Common myeloid progenitor, CD34-positive (primary cell): ENCODE results near the gene ANGEL1.

ENCODE experiments used
- CTCF ChIA-PET: fragments of 350-600 bp; sonication (Branson Sonifier 250); formaldehyde crosslinking; loops from one replicate; lab custom pipeline; 2021; ENCODE audit warnings: antibody characterized with exemption; lab: Charles Lee
- POLR2A ChIA-PET: fragments of 350-600 bp; sonication (Branson Sonifier 250); formaldehyde crosslinking; loops from one replicate; lab custom pipeline; 2021; ENCODE audit warnings: antibody characterized with exemption; lab: Charles Lee
- DNase-seq, 3 donors: peaks; one replicate each; pipeline versions ENCODE4 v3.0.0 to v3.0.0-alpha.2; 2013
- H3K27ac ChIP-seq, 2 experiments: 1 replicate in 1 of 2; 2 replicates in 1 of 2; pipeline ENCODE4 v1.7.0; 2013; ENCODE audit warnings: inconsistent platforms in 2 of 2, low read length in 2 of 2, mild to moderate bottlenecking in 2 of 2, low read depth in 1 of 2, moderate library complexity in 1 of 2; ENCODE audit not compliant: severe bottlenecking in 2 of 2, insufficient read depth in 1 of 2, poor library complexity in 1 of 2
- H3K27me3 ChIP-seq, 5 experiments: replicated peaks in 2 of 5; 1 replicate in 3 of 5; 2 replicates in 2 of 5; pipeline versions ENCODE4 v1.6.1 to v1.7.0; 2013; ENCODE audit warnings: low read length in 4 of 5, mild to moderate bottlenecking in 2 of 5, moderate library complexity in 2 of 5, inconsistent platforms in 1 of 5; ENCODE audit not compliant: insufficient read depth in 5 of 5, control insufficient read depth in 4 of 5
- H3K36me3 ChIP-seq, 4 experiments: 1 replicate in 2 of 4; 2 replicates in 2 of 4; pipeline versions ENCODE4 v1.6.1 to v1.7.0; 2013; ENCODE audit warnings: low read length in 3 of 4, control low read depth in 1 of 4, mild to moderate bottlenecking in 1 of 4; ENCODE audit not compliant: control insufficient read depth in 4 of 4, insufficient read depth in 4 of 4
- H3K4me1 ChIP-seq, 4 experiments: 1 replicate in 3 of 4; 2 replicates in 1 of 4; pipeline versions ENCODE4 v1.6.1 to v1.7.1; 2013; ENCODE audit warnings: low read length in 3 of 4, mild to moderate bottlenecking in 3 of 4, control low read depth in 1 of 4, inconsistent platforms in 1 of 4, moderate library complexity in 1 of 4; ENCODE audit not compliant: control insufficient read depth in 4 of 4, insufficient read depth in 4 of 4; ENCODE audit errors: control extremely low read depth in 1 of 4
- H3K4me3 ChIP-seq, 7 experiments: 1 replicate in 4 of 7; 2 replicates in 3 of 7; pipeline versions ENCODE4 v1.5.1 to v1.7.0; 2013; ENCODE audit warnings: mild to moderate bottlenecking in 7 of 7, low read length in 6 of 7, moderate library complexity in 6 of 7, inconsistent platforms in 2 of 7, low read depth in 2 of 7, control low read depth in 1 of 7; ENCODE audit not compliant: insufficient read depth in 4 of 7, control insufficient read depth in 1 of 7; ENCODE audit errors: extremely low read depth in 1 of 7
- H3K9me3 ChIP-seq, 5 experiments: 1 replicate in 4 of 5; 2 replicates in 1 of 5; pipeline versions ENCODE4 v1.6.1 to v1.7.1; 2013; ENCODE audit warnings: low read length in 4 of 5, mild to moderate bottlenecking in 2 of 5, inconsistent platforms in 1 of 5, low read depth in 1 of 5, moderate library complexity in 1 of 5; ENCODE audit not compliant: control insufficient read depth in 4 of 5, insufficient read depth in 2 of 5; ENCODE audit errors: control extremely low read depth in 1 of 5
- WGBS: methylation state at CpG from one replicate; pipeline ENCODE4 v1.1.5; 2013; ENCODE audit not compliant: insufficient coverage; 5-methylcytosine and 5-hydroxymethylcytosine counted together

ANGEL1 gene

GRCh38 chr14:76776428-76777251 lies 36.0 kb downstream of the ANGEL1 start:
- H3K27ac ChIP-seq = no peak overlapping the region
- no peaks in the 10 kb centered on the region for H3K9me3 ChIP-seq
- H3K36me3 ChIP-seq = peaks cover 2 to 10% (median 6%) of the 10 kb centered on the region in 4 experiments
- peak; percentile 30 to 56 (median 48) for DNase-seq
- WGBS = 100% methylated on average over 3 of the region's 10 CpGs
- H3K4me3 ChIP-seq = no peak overlapping the region
- H3K4me1 ChIP-seq = peaks cover 4 to 55% (median 43%) of the 10 kb centered on the region in 4 experiments
- H3K27me3 ChIP-seq = no peaks in the 10 kb centered on the region
- ChIA-PET POLR2A (interaction anchor here (1.4 kb wide), 2 partner anchors 8 kb away, joined by 5 to 8 read pairs; no protein-coding TSS in a partner anchor), CTCF (interaction anchor here (0.7 to 16.5 kb wide), 6 partner anchors 8 to 83 kb away, joined by 3 to 520 read pairs (median 12); no protein-coding TSS in a partner anchor)

- no peak for DNase-seq
- Histone ChIP-seq H3K4me1 (peaks cover 4 to 57% (median 45%) of the 10 kb centered on the region in 4 experiments), H3K27me3 (no peaks in the 10 kb centered on the region), H3K36me3 (peaks cover 0 to 5% (median 3%) of the 10 kb centered on the region in 4 experiments), H3K9me3 (no peaks in the 10 kb centered on the region), H3K27ac (no peak overlapping the region), H3K4me3 (no peak overlapping the region)
- CTCF ChIA-PET = interaction anchor here (1.4 to 16.5 kb wide), 4 partner anchors 8 to 61 kb away, joined by 4 to 520 read pairs (median 22); no protein-coding TSS in a partner anchor
- POLR2A ChIA-PET = interaction anchor here (0.8 to 1.4 kb wide), 3 partner anchors 7 to 14 kb away, joined by 3 to 8 read pairs (median 5); partner anchors contain the start of gene VASH1
- WGBS = 98% methylated on average over 52 of the region's 54 CpGs
Measured at GRCh38 chr14:76775695-76776427, 36.8 kb downstream of the ANGEL1 start.

- no peak for DNase-seq
- Histone ChIP-seq H3K4me1 (peaks cover 4 to 64% (median 50%) of the 10 kb centered on the region in 4 experiments), H3K27me3 (no peaks in the 10 kb centered on the region), H3K27ac (no peak overlapping the region), H3K36me3 (peaks cover 0 to 5% (median 3%) of the 10 kb centered on the region in 4 experiments), H3K4me3 (no peak overlapping the region), H3K9me3 (no peaks in the 10 kb centered on the region)
- POLR2A ChIA-PET = interaction anchor here (0.8 to 2.1 kb wide), 3 partner anchors 10 to 14 kb away, joined by 3 to 11 read pairs (median 5); partner anchors contain the start of gene VASH1
- CTCF ChIA-PET = interaction anchor here (2.6 to 16.5 kb wide), 3 partner anchors 10 to 64 kb away, joined by 23 to 520 read pairs (median 125); no protein-coding TSS in a partner anchor
- 91% methylated on average over 21 of the region's 22 CpGs for WGBS
Measured at GRCh38 chr14:76774821-76775694, 37.6 kb downstream of the ANGEL1 start.

- ChIA-PET POLR2A (interaction anchor here (0.6 to 2.7 kb wide), 3 partner anchors 10 to 51 kb away, joined by 4 to 17 read pairs (median 11); partner anchors contain the start of gene VASH1), CTCF (interaction anchor here (1.1 to 11.4 kb wide), 5 partner anchors 10 to 63 kb away, joined by 3 to 200 read pairs (median 23); partner anchors contain the start of gene ANGEL1)
- WGBS = 97% methylated on average over 16 of the region's 18 CpGs
- peaks cover 4 to 73% (median 55%) of the 10 kb centered on the region in 4 experiments for H3K4me1 ChIP-seq
- H3K9me3 ChIP-seq = no peaks in the 10 kb centered on the region
- no peak overlapping the region for H3K4me3 ChIP-seq
- DNase-seq = no peak
- peaks cover 0 to 3% (median 0%) of the 10 kb centered on the region in 4 experiments for H3K36me3 ChIP-seq
- peak overlapping the region in 1 of 2 experiments; percentile 28 for H3K27ac ChIP-seq
- no peaks in the 10 kb centered on the region for H3K27me3 ChIP-seq
Measured at GRCh38 chr14:76773956-76774820, 38.5 kb downstream of the ANGEL1 start.

- DNase-seq = peak; percentile 76 to 91 (median 88)
- no peaks in the 10 kb centered on the region for H3K27me3 ChIP-seq
- CTCF ChIA-PET = interaction anchor here (1.1 to 11.4 kb wide), 6 partner anchors 11 to 295 kb away, joined by 3 to 200 read pairs (median 4); partner anchors contain the start of gene ANGEL1
- POLR2A ChIA-PET = interaction anchor here (0.6 to 2.7 kb wide), 3 partner anchors 11 to 50 kb away, joined by 4 to 17 read pairs (median 11); partner anchors contain the start of gene VASH1
- H3K27ac ChIP-seq = peak overlapping the region in 1 of 2 experiments; percentile 28
- no peaks in the 10 kb centered on the region for H3K9me3 ChIP-seq
- H3K4me3 ChIP-seq = peak overlapping the region in 4 of 7 experiments; percentile 5 to 43 (median 21)
- peaks cover 0 to under 1% (median 0%) of the 10 kb centered on the region in 4 experiments for H3K36me3 ChIP-seq
- peaks cover 4 to 81% (median 63%) of the 10 kb centered on the region in 4 experiments for H3K4me1 ChIP-seq
- 13% methylated on average over 5 of the region's 8 CpGs for WGBS
Measured at GRCh38 chr14:76773188-76773885, 39.3 kb downstream of the ANGEL1 start.
